Stimulated activated CD8-positive, alpha-beta memory T cell treated with anti-CD3 and anti-CD28 coated beads, Interleukin-15, amount 100 ng/mL, for 24 hours (primary cell): Measurements from ENCODE around the gene CCL25.

Experiments used
- DNase-seq: peaks from one replicate; pipeline ENCODE4 v3.0.0-alpha.2; 2020; ENCODE audit warnings: low read depth

Gene CCL25

GRCh38 chr19:8109890-8110662 is 57.5 kb downstream of the CCL25 start:
- no peak for DNase-seq

- DNase-seq, result no peak
Measured at GRCh38 chr19:8110931-8111330, 58.4 kb downstream of the CCL25 start.

GRCh38 chr19:8111376-8111775 is 58.8 kb downstream of the CCL25 start:
- no peak for DNase-seq
